ENCODE data around the gene SIRPD.

SIRPD gene

GRCh38 chr20:1567392-1568162 is 10.1 kb upstream of the SIRPD start:
- no peaks in the 10 kb centered on the region for H3K4me1 Mint-ChIP-seq
- H3K27me3 Mint-ChIP-seq, result no peaks in the 10 kb centered on the region
- H3K9me3 Mint-ChIP-seq, result peaks cover 4% of the 10 kb centered on the region
- DNase-seq (ENCODE audit: low spot score in 2 of 2), result no peak
- H3K27ac Mint-ChIP-seq (ENCODE audit: low read depth), result no peak overlapping the region
- no peak overlapping the region for H3K4me3 Mint-ChIP-seq
- no peak for ATAC-seq (replicated peaks; ENCODE audit: extremely low read depth, poor library complexity, severe bottlenecking)
- H3K36me3 Mint-ChIP-seq (ENCODE audit: insufficient read depth), result peaks cover 4% of the 10 kb centered on the region

- DNase-seq (ENCODE audit: low spot score in 2 of 2) (no peak), ATAC-seq (replicated peaks; ENCODE audit: extremely low read depth, poor library complexity, severe bottlenecking) (no peak)
- H3K36me3 Mint-ChIP-seq (ENCODE audit: insufficient read depth), result peaks cover 4% of the 10 kb centered on the region
- peaks cover 4% of the 10 kb centered on the region for H3K9me3 Mint-ChIP-seq
- H3K27ac Mint-ChIP-seq (ENCODE audit: low read depth), result no peak overlapping the region
- no peaks in the 10 kb centered on the region for H3K27me3 Mint-ChIP-seq
- H3K4me1 Mint-ChIP-seq, result no peaks in the 10 kb centered on the region
- no peak overlapping the region for H3K4me3 Mint-ChIP-seq
These were observed 9.2 kb upstream of the SIRPD start for GRCh38 chr20:1566701-1567100.

- no peaks in the 10 kb centered on the region for H3K4me1 Mint-ChIP-seq
- H3K27ac Mint-ChIP-seq (ENCODE audit: low read depth), result no peak overlapping the region
- H3K4me3 Mint-ChIP-seq, result no peak overlapping the region
- peaks cover 4% of the 10 kb centered on the region for H3K9me3 Mint-ChIP-seq
- ATAC-seq (replicated peaks; ENCODE audit: extremely low read depth, poor library complexity, severe bottlenecking) (no peak), DNase-seq (ENCODE audit: low spot score in 2 of 2) (no peak)
- H3K27me3 Mint-ChIP-seq, result no peaks in the 10 kb centered on the region
- H3K36me3 Mint-ChIP-seq (ENCODE audit: insufficient read depth), result peaks cover 4% of the 10 kb centered on the region
These were observed 8.0 kb upstream of the SIRPD start for GRCh38 chr20:1565461-1565860.

GRCh38 chr20:1563598-1563997 is 6.1 kb upstream of the SIRPD start:
- Mint-ChIP-seq H3K27ac (ENCODE audit: low read depth) (peak overlapping the region; percentile 20), H3K9me3 (peaks cover 4% of the 10 kb centered on the region), H3K36me3 (ENCODE audit: insufficient read depth) (peaks cover 4% of the 10 kb centered on the region), H3K4me1 (no peaks in the 10 kb centered on the region), H3K4me3 (no peak overlapping the region), H3K27me3 (no peaks in the 10 kb centered on the region)
- ATAC-seq (replicated peaks; ENCODE audit: extremely low read depth, poor library complexity, severe bottlenecking) (no peak), DNase-seq (ENCODE audit: low spot score in 2 of 2) (no peak)

GRCh38 chr20:1562622-1563021 is 5.1 kb upstream of the SIRPD start:
- Mint-ChIP-seq H3K4me1 (no peaks in the 10 kb centered on the region), H3K36me3 (ENCODE audit: insufficient read depth) (peaks cover 1% of the 10 kb centered on the region), H3K9me3 (peaks cover 4% of the 10 kb centered on the region), H3K4me3 (no peak overlapping the region), H3K27me3 (no peaks in the 10 kb centered on the region), H3K27ac (ENCODE audit: low read depth) (no peak overlapping the region)
- DNase-seq (ENCODE audit: low spot score in 2 of 2) (no peak), ATAC-seq (replicated peaks; ENCODE audit: extremely low read depth, poor library complexity, severe bottlenecking) (no peak)

GRCh38 chr20:1561350-1561749 is 3.8 kb upstream of the SIRPD start:
- Mint-ChIP-seq H3K9me3 (peaks cover 4% of the 10 kb centered on the region), H3K27me3 (no peaks in the 10 kb centered on the region), H3K4me1 (peaks cover 3% of the 10 kb centered on the region), H3K36me3 (ENCODE audit: insufficient read depth) (peaks cover 1% of the 10 kb centered on the region), H3K4me3 (no peak overlapping the region), H3K27ac (ENCODE audit: low read depth) (no peak overlapping the region)
- ATAC-seq (replicated peaks; ENCODE audit: extremely low read depth, poor library complexity, severe bottlenecking) (no peak), DNase-seq (ENCODE audit: low spot score in 2 of 2) (no peak)

GRCh38 chr20:1555952-1556351 is 1.6 kb downstream of the SIRPD start:
- peak; percentile 46 for ATAC-seq (replicated peaks; ENCODE audit: extremely low read depth, poor library complexity, severe bottlenecking)
- no peak for DNase-seq (ENCODE audit: low spot score in 2 of 2)
- Mint-ChIP-seq H3K27me3 (no peaks in the 10 kb centered on the region), H3K27ac (ENCODE audit: low read depth) (no peak overlapping the region), H3K36me3 (ENCODE audit: insufficient read depth) (no peaks in the 10 kb centered on the region), H3K9me3 (no peaks in the 10 kb centered on the region), H3K4me1 (peaks cover 10% of the 10 kb centered on the region), H3K4me3 (no peak overlapping the region)

GRCh38 chr20:1539816-1540419 is 17.6 kb downstream of the SIRPD start:
- H3K9me3 Mint-ChIP-seq, result no peaks in the 10 kb centered on the region
- H3K27me3 Mint-ChIP-seq, result no peaks in the 10 kb centered on the region
- no peak overlapping the region for H3K4me3 Mint-ChIP-seq
- H3K36me3 Mint-ChIP-seq (ENCODE audit: insufficient read depth), result no peaks in the 10 kb centered on the region
- H3K4me1 Mint-ChIP-seq, result no peaks in the 10 kb centered on the region
- DNase-seq (ENCODE audit: low spot score in 2 of 2) (no peak), ATAC-seq (replicated peaks; ENCODE audit: extremely low read depth, poor library complexity, severe bottlenecking) (no peak)
- H3K27ac Mint-ChIP-seq (ENCODE audit: low read depth), result no peak overlapping the region

GRCh38 chr20:1538655-1539054 is 18.9 kb downstream of the SIRPD start:
- ATAC-seq (replicated peaks; ENCODE audit: extremely low read depth, poor library complexity, severe bottlenecking) (no peak), DNase-seq (ENCODE audit: low spot score in 2 of 2) (no peak)
- no peaks in the 10 kb centered on the region for H3K27me3 Mint-ChIP-seq
- H3K9me3 Mint-ChIP-seq, result no peaks in the 10 kb centered on the region
- no peaks in the 10 kb centered on the region for H3K4me1 Mint-ChIP-seq
- no peak overlapping the region for H3K4me3 Mint-ChIP-seq
- H3K36me3 Mint-ChIP-seq (ENCODE audit: insufficient read depth), result no peaks in the 10 kb centered on the region
- no peak overlapping the region for H3K27ac Mint-ChIP-seq (ENCODE audit: low read depth)

GRCh38 chr20:1537731-1538058 is 19.8 kb downstream of the SIRPD start:
- no peaks in the 10 kb centered on the region for H3K36me3 Mint-ChIP-seq (ENCODE audit: insufficient read depth)
- no peaks in the 10 kb centered on the region for H3K9me3 Mint-ChIP-seq
- ATAC-seq (replicated peaks; ENCODE audit: extremely low read depth, poor library complexity, severe bottlenecking), result no peak
- no peak overlapping the region for H3K27ac Mint-ChIP-seq (ENCODE audit: low read depth)
- no peaks in the 10 kb centered on the region for H3K27me3 Mint-ChIP-seq
- DNase-seq (ENCODE audit: low spot score in 2 of 2), result no peak
- no peaks in the 10 kb centered on the region for H3K4me1 Mint-ChIP-seq
- no peak overlapping the region for H3K4me3 Mint-ChIP-seq

- H3K27me3 Mint-ChIP-seq, result no peaks in the 10 kb centered on the region
- H3K4me3 Mint-ChIP-seq, result no peak overlapping the region
- H3K4me1 Mint-ChIP-seq, result no peaks in the 10 kb centered on the region
- H3K9me3 Mint-ChIP-seq, result no peaks in the 10 kb centered on the region
- DNase-seq (ENCODE audit: low spot score in 2 of 2) (no peak), ATAC-seq (replicated peaks; ENCODE audit: extremely low read depth, poor library complexity, severe bottlenecking) (no peak)
- H3K36me3 Mint-ChIP-seq (ENCODE audit: insufficient read depth), result no peaks in the 10 kb centered on the region
- H3K27ac Mint-ChIP-seq (ENCODE audit: low read depth), result peak overlapping the region; percentile 27
These were observed 20.4 kb downstream of the SIRPD start for GRCh38 chr20:1536893-1537730.

GRCh38 chr20:1535420-1536175 is 21.9 kb downstream of the SIRPD start:
- ATAC-seq (replicated peaks; ENCODE audit: extremely low read depth, poor library complexity, severe bottlenecking), result no peak
- Mint-ChIP-seq H3K27ac (ENCODE audit: low read depth) (no peak overlapping the region), H3K27me3 (peaks cover 1% of the 10 kb centered on the region)

More at GRCh38 chr20:1535420-1536175, 21.9 kb downstream of the SIRPD start:
- no peaks in the 10 kb centered on the region for H3K4me1 Mint-ChIP-seq
- H3K4me3 Mint-ChIP-seq, result no peak overlapping the region
- no peak for DNase-seq (ENCODE audit: low spot score in 2 of 2)
- H3K36me3 Mint-ChIP-seq (ENCODE audit: insufficient read depth), result no peaks in the 10 kb centered on the region
- H3K9me3 Mint-ChIP-seq, result no peaks in the 10 kb centered on the region

All from central memory CD8-positive, alpha-beta T cell (primary cell).